GM10266 (cell line): ENCODE results near the gene FHIT.

Experiments
- DNase-seq: peaks from one replicate; pipeline ENCODE4 v3.0.0; 2012; ENCODE audit errors: extremely low spot score
- TF ChIP-seq, protein P1 (sequence below): IDR thresholded peaks from 2 replicates; pipeline ENCODE4 v1.5.1; 2012; ENCODE audit warnings: mild to moderate bottlenecking, low read depth; ENCODE audit not compliant: control insufficient read depth, insufficient read depth; ENCODE audit errors: missing control alignments

The FHIT gene

DNA sequence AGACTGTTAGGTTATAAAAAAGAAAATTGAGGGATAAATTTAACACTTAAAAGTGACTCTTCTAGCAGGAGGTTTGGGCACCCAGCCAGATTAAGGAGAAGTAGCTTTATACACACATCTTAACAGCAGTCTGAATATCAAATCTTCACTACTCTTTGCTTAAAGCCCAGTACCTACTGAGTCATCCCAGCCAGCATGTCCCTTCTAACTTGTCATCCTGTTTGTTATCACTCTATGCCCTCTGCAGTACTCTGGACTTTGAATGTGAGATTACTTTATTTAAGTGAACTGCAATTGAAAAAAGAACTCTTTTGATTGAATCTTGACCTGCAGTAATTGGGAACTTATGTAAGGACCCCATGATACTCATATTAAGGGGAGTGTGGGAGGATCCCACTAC is 77.6 kb downstream of the FHIT start:
- DNase-seq: no peak
- TF ChIP-seq, protein P1, sequence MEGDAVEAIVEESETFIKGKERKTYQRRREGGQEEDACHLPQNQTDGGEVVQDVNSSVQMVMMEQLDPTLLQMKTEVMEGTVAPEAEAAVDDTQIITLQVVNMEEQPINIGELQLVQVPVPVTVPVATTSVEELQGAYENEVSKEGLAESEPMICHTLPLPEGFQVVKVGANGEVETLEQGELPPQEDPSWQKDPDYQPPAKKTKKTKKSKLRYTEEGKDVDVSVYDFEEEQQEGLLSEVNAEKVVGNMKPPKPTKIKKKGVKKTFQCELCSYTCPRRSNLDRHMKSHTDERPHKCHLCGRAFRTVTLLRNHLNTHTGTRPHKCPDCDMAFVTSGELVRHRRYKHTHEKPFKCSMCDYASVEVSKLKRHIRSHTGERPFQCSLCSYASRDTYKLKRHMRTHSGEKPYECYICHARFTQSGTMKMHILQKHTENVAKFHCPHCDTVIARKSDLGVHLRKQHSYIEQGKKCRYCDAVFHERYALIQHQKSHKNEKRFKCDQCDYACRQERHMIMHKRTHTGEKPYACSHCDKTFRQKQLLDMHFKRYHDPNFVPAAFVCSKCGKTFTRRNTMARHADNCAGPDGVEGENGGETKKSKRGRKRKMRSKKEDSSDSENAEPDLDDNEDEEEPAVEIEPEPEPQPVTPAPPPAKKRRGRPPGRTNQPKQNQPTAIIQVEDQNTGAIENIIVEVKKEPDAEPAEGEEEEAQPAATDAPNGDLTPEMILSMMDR: no peak

DNA sequence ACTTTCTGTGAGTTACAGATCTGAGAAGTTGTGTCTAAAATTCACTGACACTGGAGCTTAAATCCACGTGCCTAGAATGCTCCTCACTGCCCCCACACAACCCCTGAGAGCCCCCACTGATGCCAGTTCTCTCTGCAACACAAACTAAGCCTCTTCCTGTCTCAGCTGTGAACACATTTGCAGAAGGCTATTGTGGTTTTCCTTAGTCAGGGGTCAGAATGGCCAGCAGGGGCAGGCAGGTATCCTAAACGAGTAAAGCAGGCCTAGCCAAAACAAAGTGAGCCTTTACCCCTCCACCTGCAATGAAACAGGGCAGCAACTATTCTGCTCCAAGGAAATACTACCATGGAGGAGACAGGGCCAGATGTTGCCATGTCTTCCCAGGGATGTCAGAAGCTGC is 78.6 kb downstream of the FHIT start:
- TF ChIP-seq, protein P1: peak; percentile 23
- DNase-seq: no peak

DNA sequence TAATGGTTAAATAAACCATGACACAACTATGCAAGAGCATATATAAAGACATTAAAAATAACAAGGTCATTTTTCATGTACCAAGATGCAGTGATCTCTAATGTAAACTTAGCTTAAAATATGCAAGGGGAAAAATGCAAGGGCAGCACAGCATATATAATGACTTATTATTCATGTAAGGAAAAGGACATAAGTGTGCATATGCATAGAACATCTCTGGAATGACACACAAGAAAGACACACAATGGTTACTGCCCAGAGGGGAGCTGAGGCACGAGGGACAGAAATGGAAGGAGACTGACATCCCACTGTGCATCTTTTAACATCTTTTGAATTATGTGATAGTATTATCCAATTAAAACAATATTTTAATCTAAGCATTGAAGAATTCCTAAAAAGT is 79.0 kb downstream of the FHIT start:
- DNase-seq: no peak
- TF ChIP-seq, protein P1: no peak

DNA sequence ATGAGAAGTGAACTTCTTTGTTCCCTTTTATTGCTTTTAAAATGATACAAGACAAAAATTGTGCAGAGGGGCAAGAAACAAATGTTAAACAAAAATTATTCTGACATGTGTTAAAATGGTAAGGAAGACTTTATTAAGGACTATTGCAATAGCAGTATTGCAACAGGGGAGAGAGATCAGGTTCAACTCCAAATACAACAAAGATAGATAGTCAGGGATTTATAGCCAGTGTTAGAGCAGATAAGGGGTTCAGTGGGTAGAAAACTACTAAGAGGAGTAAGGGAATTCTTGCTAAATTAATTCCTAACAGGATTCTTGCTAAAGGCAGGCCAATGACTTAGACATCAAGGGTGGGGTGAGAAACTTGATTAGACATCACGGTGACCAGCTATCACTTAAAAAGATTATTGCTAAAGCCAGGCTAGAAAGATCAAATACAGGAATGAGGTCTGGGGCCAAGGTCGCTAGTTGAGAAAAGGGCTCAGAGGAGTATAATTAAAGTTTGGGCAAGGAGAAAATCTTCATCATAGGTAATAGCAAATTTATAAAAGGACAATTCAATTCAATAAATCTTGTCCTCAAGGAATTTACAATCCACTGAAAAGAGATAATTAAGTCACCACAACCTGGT is 81.5 kb downstream of the FHIT start:
- no peak for DNase-seq
- TF ChIP-seq, protein P1: no peak

DNA sequence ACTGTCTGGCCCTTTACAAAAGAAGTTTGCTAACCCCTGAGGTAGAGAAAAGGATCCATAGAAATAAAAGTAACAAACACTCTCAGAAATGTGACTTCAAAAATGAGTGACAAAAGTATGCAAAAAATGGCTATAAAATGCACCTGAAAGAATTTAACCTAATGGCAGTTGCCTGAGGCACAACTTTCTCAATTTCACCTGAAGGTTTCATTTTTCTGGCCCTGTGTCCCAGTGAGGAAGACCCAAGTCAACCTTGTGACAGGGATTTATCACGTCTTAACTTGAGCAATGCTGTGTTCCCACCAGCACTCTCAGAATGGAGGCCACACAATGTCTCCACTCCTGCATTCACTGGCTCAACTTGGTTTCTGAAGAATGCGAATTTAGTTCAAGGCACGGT is 83.0 kb downstream of the FHIT start:
- TF ChIP-seq, protein P1: no peak
- DNase-seq: no peak

DNA sequence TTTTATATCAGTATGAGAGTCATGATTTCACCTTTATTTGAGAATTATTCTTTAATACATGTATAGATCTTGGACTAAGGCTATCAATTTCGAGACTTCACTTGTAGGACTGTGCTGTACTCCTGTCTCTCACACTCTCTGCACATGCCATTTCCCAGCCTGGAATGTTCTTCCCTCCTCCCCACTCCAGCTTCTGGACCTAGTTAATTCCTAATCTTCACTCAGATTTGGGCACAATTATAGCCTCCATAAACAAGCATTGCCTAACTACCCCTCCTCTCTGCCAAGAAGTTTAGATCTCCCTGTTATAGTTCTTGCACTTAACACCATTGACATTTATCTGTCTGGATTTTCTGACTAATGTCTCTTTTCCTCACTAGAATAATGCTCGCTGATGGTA is 88.3 kb downstream of the FHIT start:
- DNase-seq: no peak
- TF ChIP-seq, protein P1: no peak

DNA sequence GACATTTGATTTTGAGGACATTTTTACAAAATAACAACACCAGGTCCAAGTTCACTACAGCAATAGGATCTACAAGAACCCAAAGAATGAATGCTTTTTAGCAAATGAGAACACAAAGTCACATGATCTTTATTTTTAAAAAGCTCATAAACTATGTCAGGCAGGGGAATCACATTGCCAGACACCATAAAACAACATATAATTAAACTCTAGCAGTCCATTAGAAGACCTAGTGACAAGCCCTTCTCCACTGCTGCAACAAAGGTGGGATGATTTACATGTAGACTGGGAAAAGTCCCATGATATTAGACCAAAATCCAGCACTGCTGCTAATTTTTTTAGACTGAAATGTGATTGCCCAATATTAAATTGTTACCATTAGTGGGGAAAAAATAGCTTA is 92.6 kb downstream of the FHIT start:
- DNase-seq: no peak

More for the DNA sequence above, 92.6 kb downstream of the FHIT start:
- TF ChIP-seq, protein P1: no peak
